ENCODE results near the gene PTPRF. TPM values are rescaled to one million over a fixed set of nuclear protein-coding genes. Genes with fewer than 3 reads are reported as not detected.
"Not testable (repeated sequence)": the region's sequence is repeated elsewhere in the genome, so short reads cannot be mapped to it uniquely, and the experiment has no call there.

PTPRF gene
- total RNA-seq: 1 to 10 TPM in 1 of 2 donors, under 1 TPM in 1; 0.33 to 1.3 TPM

GRCh38 chr1:43530483-43531106 lies at the start of gene PTPRF:
PTPRF (plus strand) TSS chr1:43530883; CDS start chr1:43545076, 14,193 bp downstream.
- Mint-ChIP-seq H3K4me3 (peak within 1 kb of the TSS; percentile 92), H3K36me3 (peaks cover 7% of the 10 kb centered on the region), H3K27ac (peak within 1 kb of the TSS in 1 of 2 donors; percentile 46), H3K27me3 (peaks cover 31 to 43% of the 10 kb centered on the region in 2 donors), H3K9me3 (no peaks in the 10 kb centered on the region), H3K4me1 (ENCODE audit: low read depth in 2 of 2) (peaks cover 17 to 21% of the 10 kb centered on the region in 2 donors)
- DNase-seq (ENCODE audit: low spot score): no peak
- peak in 1 of 2 donors; percentile 14 for ATAC-seq

- Mint-ChIP-seq H3K4me3 (no peak overlapping the region), H3K27ac (no peak overlapping the region), H3K27me3 (peaks cover 9% of the 10 kb centered on the region in 2 donors), H3K9me3 (no peaks in the 10 kb centered on the region), H3K4me1 (ENCODE audit: low read depth in 2 of 2) (peaks cover 0 to 3% of the 10 kb centered on the region in 2 donors), H3K36me3 (no peaks in the 10 kb centered on the region)
- ATAC-seq: no peak
- DNase-seq (ENCODE audit: low spot score): no peak
Measured at GRCh38 chr1:43481491-43481890, 49.2 kb upstream of the PTPRF start.

DNA sequence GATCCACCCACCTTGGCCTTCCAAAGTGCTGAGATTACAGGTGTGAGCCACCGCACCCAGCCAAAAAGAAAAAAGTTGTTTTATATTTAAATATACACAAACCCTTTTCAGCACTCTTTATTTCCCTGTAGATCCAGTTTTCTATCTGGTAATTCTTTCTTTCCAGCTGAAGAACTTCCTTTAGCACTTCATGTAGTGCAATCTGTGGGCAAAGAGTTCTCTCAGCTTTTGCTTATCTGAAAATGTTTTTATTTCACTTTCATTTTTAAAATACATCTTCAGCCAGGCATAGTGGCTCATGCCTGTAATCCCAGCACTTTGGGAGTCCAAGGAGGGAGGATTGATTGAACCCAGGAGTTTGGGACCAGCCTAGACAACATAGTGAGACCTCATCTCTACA lies 48.5 kb upstream of the PTPRF start:
- Mint-ChIP-seq H3K4me1 (ENCODE audit: low read depth in 2 of 2) (peaks cover 0 to 3% of the 10 kb centered on the region in 2 donors), H3K27me3 (peaks cover 9% of the 10 kb centered on the region in 2 donors), H3K27ac (peak overlapping the region in 1 of 2 donors; percentile 79), H3K36me3 (no peaks in the 10 kb centered on the region), H3K4me3 (no peak overlapping the region), H3K9me3 (no peaks in the 10 kb centered on the region)
- ATAC-seq: no peak
- DNase-seq (ENCODE audit: low spot score): no peak

GRCh38 chr1:43484367-43484766 lies 46.3 kb upstream of the PTPRF start:
- Mint-ChIP-seq H3K4me3 (no peak overlapping the region), H3K27me3 (peaks cover 3 to 6% of the 10 kb centered on the region in 2 donors), H3K27ac (no peak overlapping the region), H3K36me3 (peaks cover 15% of the 10 kb centered on the region), H3K4me1 (ENCODE audit: low read depth in 2 of 2) (peaks cover 0 to 3% of the 10 kb centered on the region in 2 donors), H3K9me3 (peaks cover 3% of the 10 kb centered on the region)
- ATAC-seq (no peak), DNase-seq (ENCODE audit: low spot score) (no peak)

- ATAC-seq (no peak), DNase-seq (ENCODE audit: low spot score) (no peak)
- Mint-ChIP-seq H3K9me3 (peaks cover 12% of the 10 kb centered on the region), H3K36me3 (peaks cover 28% of the 10 kb centered on the region), H3K4me3 (no peak overlapping the region), H3K27ac (no peak overlapping the region), H3K27me3 (peaks cover 8 to 11% of the 10 kb centered on the region in 2 donors), H3K4me1 (ENCODE audit: low read depth in 2 of 2) (no peaks in the 10 kb centered on the region)
Measured at GRCh38 chr1:43488165-43488564, 42.5 kb upstream of the PTPRF start.

DNA sequence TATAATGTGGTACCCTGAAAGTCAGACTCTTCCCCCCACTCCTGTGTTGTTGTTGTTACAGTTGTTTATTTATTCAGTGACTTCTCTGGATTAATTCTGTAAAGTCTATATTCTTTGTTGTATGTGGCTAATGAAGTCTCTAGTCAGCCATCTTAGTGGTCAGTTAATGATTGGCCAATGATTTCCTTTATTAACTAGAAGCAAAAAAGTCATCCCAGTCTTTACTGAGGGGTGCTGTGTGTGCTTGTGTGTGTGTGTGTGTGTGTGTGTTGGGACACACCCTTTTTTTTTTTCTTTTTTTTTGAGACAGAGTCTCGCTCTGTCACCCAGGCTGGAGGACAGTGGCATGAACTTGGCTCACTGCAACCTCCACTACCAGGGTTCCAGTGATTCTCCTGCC lies 39.6 kb upstream of the PTPRF start:
- H3K27me3 Mint-ChIP-seq: peaks cover 14% of the 10 kb centered on the region in 2 donors
- no peak for ATAC-seq
- peaks cover 12% of the 10 kb centered on the region for H3K9me3 Mint-ChIP-seq
- H3K4me1 Mint-ChIP-seq (ENCODE audit: low read depth in 2 of 2): no peaks in the 10 kb centered on the region
- peaks cover 28% of the 10 kb centered on the region for H3K36me3 Mint-ChIP-seq
- no peak overlapping the region for H3K4me3 Mint-ChIP-seq
- no peak for DNase-seq (ENCODE audit: low spot score)
- no peak overlapping the region for H3K27ac Mint-ChIP-seq

DNA sequence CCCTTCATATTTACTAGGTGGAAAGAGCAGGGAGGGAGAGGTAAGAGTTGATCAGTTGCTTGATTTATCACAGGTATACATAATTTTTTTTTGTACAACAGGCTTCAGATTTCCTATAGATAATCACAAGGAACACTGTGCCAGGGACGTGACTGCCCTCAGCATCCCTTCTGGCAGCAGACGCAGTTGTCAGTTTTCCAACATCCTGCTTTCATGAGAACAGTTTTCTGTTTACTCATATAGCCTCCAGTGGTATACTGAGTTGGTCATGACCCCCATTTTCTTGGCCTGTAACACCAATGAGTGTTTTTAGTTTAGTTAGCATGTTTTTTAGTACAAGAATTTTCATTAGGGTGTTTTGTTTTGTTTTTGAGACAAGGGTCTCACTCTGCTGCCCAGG lies 37.9 kb upstream of the PTPRF start:
- no peak overlapping the region for H3K4me3 Mint-ChIP-seq
- peaks cover 25% of the 10 kb centered on the region for H3K36me3 Mint-ChIP-seq
- H3K27me3 Mint-ChIP-seq: peaks cover 14 to 20% of the 10 kb centered on the region in 2 donors
- DNase-seq (ENCODE audit: low spot score) (no peak), ATAC-seq (no peak)
- no peak overlapping the region for H3K27ac Mint-ChIP-seq
- H3K4me1 Mint-ChIP-seq (ENCODE audit: low read depth in 2 of 2): no peaks in the 10 kb centered on the region
- H3K9me3 Mint-ChIP-seq: peaks cover 12% of the 10 kb centered on the region

- no peak for ATAC-seq
Measured at GRCh38 chr1:43493661-43494450, 36.8 kb upstream of the PTPRF start.

DNA sequence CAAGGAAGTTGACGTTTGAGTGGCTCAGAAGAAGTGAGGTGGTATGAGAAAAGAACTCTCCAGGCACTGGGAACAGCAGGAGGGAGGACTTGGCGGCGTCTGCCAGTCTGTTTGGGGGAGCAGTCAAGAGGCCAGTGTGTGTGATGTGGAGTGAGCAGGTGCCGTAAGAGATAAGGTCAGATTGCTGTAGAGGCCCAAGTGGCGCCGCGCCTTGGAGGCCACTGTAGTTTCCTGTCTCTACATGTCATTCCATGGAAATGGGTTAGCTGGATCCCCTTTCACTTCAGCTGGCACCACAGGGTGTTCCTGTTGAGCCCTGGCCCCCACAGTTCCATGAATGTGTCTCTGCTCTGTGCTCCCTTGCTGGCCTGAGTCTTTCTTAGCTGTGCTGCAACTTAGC lies 35.5 kb upstream of the PTPRF start:
- no peak overlapping the region for H3K27ac Mint-ChIP-seq
- DNase-seq (ENCODE audit: low spot score): no peak
- peaks cover 5% of the 10 kb centered on the region for H3K36me3 Mint-ChIP-seq

More at GRCh38 chr1:43493661-43494450, 36.8 kb upstream of the PTPRF start:
- Mint-ChIP-seq H3K27me3 (peaks cover 14 to 24% of the 10 kb centered on the region in 2 donors), H3K9me3 (peaks cover 9% of the 10 kb centered on the region), H3K27ac (no peak overlapping the region), H3K4me1 (ENCODE audit: low read depth in 2 of 2) (no peaks in the 10 kb centered on the region), H3K4me3 (no peak overlapping the region), H3K36me3 (peaks cover 17% of the 10 kb centered on the region)
- no peak for DNase-seq (ENCODE audit: low spot score)

GRCh38 chr1:43499898-43500297 lies 30.8 kb upstream of the PTPRF start:
- DNase-seq (ENCODE audit: low spot score): no peak
- peaks cover 7 to 18% of the 10 kb centered on the region in 2 donors for H3K27me3 Mint-ChIP-seq
- no peak overlapping the region for H3K27ac Mint-ChIP-seq
- ATAC-seq: no peak
- no peaks in the 10 kb centered on the region for H3K4me1 Mint-ChIP-seq (ENCODE audit: low read depth in 2 of 2)
- no peak overlapping the region for H3K4me3 Mint-ChIP-seq
- no peaks in the 10 kb centered on the region for H3K9me3 Mint-ChIP-seq
- H3K36me3 Mint-ChIP-seq: no peaks in the 10 kb centered on the region

More for the DNA sequence above, 35.5 kb upstream of the PTPRF start:
- peaks cover 16 to 21% of the 10 kb centered on the region in 2 donors for H3K27me3 Mint-ChIP-seq
- no peak overlapping the region for H3K4me3 Mint-ChIP-seq
- no peak for ATAC-seq
- H3K4me1 Mint-ChIP-seq (ENCODE audit: low read depth in 2 of 2): no peaks in the 10 kb centered on the region
- peaks cover 4% of the 10 kb centered on the region for H3K9me3 Mint-ChIP-seq

DNA sequence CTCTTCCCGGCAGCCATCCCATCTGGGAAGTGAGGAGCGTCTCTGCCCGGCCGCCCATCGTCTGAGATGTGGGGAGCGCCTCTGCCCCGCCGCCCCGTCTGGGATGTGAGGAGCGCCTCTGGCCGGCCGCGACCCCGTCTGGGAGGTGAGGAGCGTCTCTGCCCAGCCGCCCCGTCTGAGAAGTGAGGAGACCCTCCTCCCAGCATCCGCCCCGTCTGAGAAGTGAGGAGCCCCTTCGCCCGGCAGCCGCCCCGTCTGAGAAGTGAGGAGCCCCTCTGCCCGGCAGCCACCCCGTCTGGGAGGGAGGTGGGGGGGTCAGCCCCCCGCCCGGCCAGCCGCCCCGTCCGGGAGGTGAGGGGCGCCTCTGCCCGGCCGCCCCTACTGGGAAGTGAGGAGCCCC lies 28.9 kb upstream of the PTPRF start:
- not testable (repeated sequence) for H3K9me3 Mint-ChIP-seq; H3K4me1 Mint-ChIP-seq (ENCODE audit: low read depth in 2 of 2); H3K27ac Mint-ChIP-seq; H3K36me3 Mint-ChIP-seq; H3K4me3 Mint-ChIP-seq; ATAC-seq; DNase-seq (ENCODE audit: low spot score)
- H3K27me3 Mint-ChIP-seq: peaks cover 7 to 18% of the 10 kb centered on the region in 2 donors

GRCh38 chr1:43503534-43503933 lies 27.1 kb upstream of the PTPRF start:
- no peaks in the 10 kb centered on the region for H3K36me3 Mint-ChIP-seq
- DNase-seq (ENCODE audit: low spot score): no peak
- H3K4me1 Mint-ChIP-seq (ENCODE audit: low read depth in 2 of 2): peaks cover 0 to 2% of the 10 kb centered on the region in 2 donors
- H3K27me3 Mint-ChIP-seq: peaks cover 9 to 11% of the 10 kb centered on the region in 2 donors
- H3K27ac Mint-ChIP-seq: no peak overlapping the region
- no peak overlapping the region for H3K4me3 Mint-ChIP-seq
- ATAC-seq: no peak
- H3K9me3 Mint-ChIP-seq: no peaks in the 10 kb centered on the region

GRCh38 chr1:43505077-43505780 lies 25.5 kb upstream of the PTPRF start:
- Mint-ChIP-seq H3K27me3 (peaks cover 3 to 10% of the 10 kb centered on the region in 2 donors), H3K4me3 (no peak overlapping the region), H3K36me3 (no peaks in the 10 kb centered on the region), H3K27ac (no peak overlapping the region), H3K9me3 (no peaks in the 10 kb centered on the region), H3K4me1 (ENCODE audit: low read depth in 2 of 2) (peaks cover 0 to 2% of the 10 kb centered on the region in 2 donors)
- DNase-seq (ENCODE audit: low spot score): no peak
- ATAC-seq: no peak

DNA sequence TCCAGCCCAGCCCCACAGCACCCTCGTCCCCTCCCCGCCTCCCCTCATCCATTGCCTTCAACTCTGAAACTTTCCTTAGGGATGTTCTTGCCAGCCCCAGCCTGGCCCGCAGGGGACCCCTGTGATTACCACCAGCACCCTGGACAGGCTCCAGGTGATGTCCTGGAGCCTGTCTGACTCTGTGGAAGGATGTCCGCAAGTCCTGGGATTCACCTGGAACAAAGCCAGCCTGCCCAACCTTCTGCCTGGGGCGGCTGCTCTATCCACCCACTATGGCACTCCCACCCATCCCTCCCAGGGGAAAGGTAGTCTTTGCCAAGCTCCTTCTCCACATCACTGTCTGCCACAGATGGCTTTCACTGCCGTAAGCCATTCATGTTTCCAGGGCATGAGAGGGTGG lies 24.4 kb upstream of the PTPRF start:
- Mint-ChIP-seq H3K4me3 (no peak overlapping the region), H3K27ac (no peak overlapping the region), H3K36me3 (no peaks in the 10 kb centered on the region), H3K4me1 (ENCODE audit: low read depth in 2 of 2) (peaks cover 0 to 2% of the 10 kb centered on the region in 2 donors), H3K27me3 (peaks cover 0 to 10% of the 10 kb centered on the region in 2 donors), H3K9me3 (no peaks in the 10 kb centered on the region)
- no peak for DNase-seq (ENCODE audit: low spot score)
- ATAC-seq: no peak
